ENCODE data around the gene EEFSEC. TPM values are rescaled to one million over a fixed set of nuclear protein-coding genes. Genes with fewer than 3 reads are reported as not detected.

The EEFSEC gene
- polyA plus RNA-seq, 1 experiment: 16.3 TPM

- Histone ChIP-seq H3K4me3 (ENCODE audit: low read depth, low read length) (no peak overlapping the region), H3K36me3 (ENCODE audit: control insufficient read depth, insufficient read depth, low read length) (no peaks in the 10 kb centered on the region), H3K27me3 (ENCODE audit: control insufficient read depth, insufficient read depth, low read length) (peaks cover 11% of the 10 kb centered on the region; the same call in 1 of the 2 replicates)
- no peak for DNase-seq (ENCODE audit: low read depth)
- TF ChIP-seq CTCF (IDR thresholded peaks at IDR 0.05; ENCODE audit: insufficient read depth, low read depth, low read length): no peak
- CTCF ChIA-PET: interaction anchor here (0.7 to 8.7 kb wide), 4 partner anchors 67 to 176 kb away, joined by 3 to 85 read pairs (median 8); no protein-coding TSS in a partner anchor
- POLR2A ChIA-PET: no interaction called here
Measured at GRCh38 chr3:128430731-128431130, 277.4 kb downstream of the EEFSEC start.

- Histone ChIP-seq H3K36me3 (ENCODE audit: control insufficient read depth, insufficient read depth, low read length) (no peaks in the 10 kb centered on the region), H3K4me3 (ENCODE audit: low read depth, low read length) (no peak overlapping the region), H3K27me3 (ENCODE audit: control insufficient read depth, insufficient read depth, low read length) (peaks cover 11% of the 10 kb centered on the region; the same call in 1 of the 2 replicates)
- no peak for DNase-seq (ENCODE audit: low read depth)
- ChIA-PET POLR2A (no interaction called here), CTCF (interaction anchor here (1.1 to 2.0 kb wide), 4 partner anchors 64 to 153 kb away, joined by 3 to 8 read pairs (median 5); no protein-coding TSS in a partner anchor)
- TF ChIP-seq CTCF (IDR thresholded peaks at IDR 0.05; ENCODE audit: insufficient read depth, low read depth, low read length): no peak
Measured at GRCh38 chr3:128431803-128432300, 278.6 kb downstream of the EEFSEC start.

GRCh38 chr3:128432301-128432970, 279.2 kb downstream of the EEFSEC start:
- TF ChIP-seq CTCF (IDR thresholded peaks at IDR 0.05; ENCODE audit: insufficient read depth, low read depth, low read length): no peak
- H3K4me3 ChIP-seq (ENCODE audit: low read depth, low read length): no peak overlapping the region; the same call in 1 of the 2 replicates
- POLR2A ChIA-PET: no interaction called here
- peaks cover 11% of the 10 kb centered on the region; the same call in 1 of the 2 replicates for H3K27me3 ChIP-seq (ENCODE audit: control insufficient read depth, insufficient read depth, low read length)
- CTCF ChIA-PET: interaction anchor here (0.9 to 2.4 kb wide), 8 partner anchors 42 to 177 kb away, joined by 3 to 8 read pairs (median 4); no protein-coding TSS in a partner anchor
- H3K36me3 ChIP-seq (ENCODE audit: control insufficient read depth, insufficient read depth, low read length): no peaks in the 10 kb centered on the region
- DNase-seq (ENCODE audit: low read depth): no peak

GRCh38 chr3:128432971-128433836, 279.9 kb downstream of the EEFSEC start:
- no peak for DNase-seq (ENCODE audit: low read depth)
- Histone ChIP-seq H3K4me3 (ENCODE audit: low read depth, low read length) (peak overlapping the region; percentile 14; the same call in 1 of the 2 replicates), H3K36me3 (ENCODE audit: control insufficient read depth, insufficient read depth, low read length) (no peaks in the 10 kb centered on the region), H3K27me3 (ENCODE audit: control insufficient read depth, insufficient read depth, low read length) (peaks cover 11% of the 10 kb centered on the region; the same call in 1 of the 2 replicates)
- POLR2A ChIA-PET: no interaction called here
- CTCF ChIA-PET: interaction anchor here (0.9 to 2.4 kb wide), 11 partner anchors 8 to 184 kb away, joined by 3 to 8 read pairs (median 4); no protein-coding TSS in a partner anchor
- no peak for TF ChIP-seq CTCF (IDR thresholded peaks at IDR 0.05; ENCODE audit: insufficient read depth, low read depth, low read length)

- H3K27me3 ChIP-seq (ENCODE audit: control insufficient read depth, insufficient read depth, low read length): peaks cover 11% of the 10 kb centered on the region; the same call in 1 of the 2 replicates
- H3K4me3 ChIP-seq (ENCODE audit: low read depth, low read length): no peak overlapping the region
- H3K36me3 ChIP-seq (ENCODE audit: control insufficient read depth, insufficient read depth, low read length): no peaks in the 10 kb centered on the region
- TF ChIP-seq CTCF (IDR thresholded peaks at IDR 0.05; ENCODE audit: insufficient read depth, low read depth, low read length): no peak
- ChIA-PET CTCF (interaction anchor here (1.0 to 2.4 kb wide), 5 partner anchors 8 to 184 kb away, joined by 3 to 8 read pairs (median 5); no protein-coding TSS in a partner anchor), POLR2A (no interaction called here)
- no peak for DNase-seq (ENCODE audit: low read depth)
Measured at GRCh38 chr3:128433837-128434165, 280.5 kb downstream of the EEFSEC start.

All from BJ (cell line).